Endothelial cell of umbilical vein (primary cell): ENCODE results near the gene TRPV2. TPM values are rescaled to one million over a fixed set of nuclear protein-coding genes. Genes with fewer than 3 reads are reported as not detected.

Experiments
- BruUV-seq: library from RNA; stranded (reverse); fragments of 400-500 nt; replicated peaks from 2 replicates; lab custom pipeline; 2021; lab: Mats Ljungman, UMichigan
- CTCF ChIA-PET: fragments of 300-600, 350-600 bp; sonication (Branson Sonifier 250); formaldehyde crosslinking; loops from one replicate; lab custom pipeline; 2021; ENCODE audit warnings: antibody characterized with exemption, inconsistent platforms; lab: Charles Lee
- POLR2A ChIA-PET: fragments of 300-600, 350-600 bp; sonication (Branson Sonifier 250); formaldehyde crosslinking; loops from one replicate; lab custom pipeline; 2021; ENCODE audit warnings: antibody characterized with exemption, inconsistent platforms; lab: Charles Lee
- DNase-seq: peaks from one replicate; pipeline ENCODE4 v3.0.0-alpha.2; 2011; ENCODE audit warnings: low read depth, low spot score
- FAIRE-seq: peaks from 2 replicates; lab custom pipeline; 2011; peaks lifted over from hg19 to GRCh38; lab: Jason Lieb, UNC
- H2AFZ ChIP-seq: 2 replicates; pipeline ENCODE4 v1.6.0; 2012; ENCODE audit warnings: low read depth, low read length, control low read depth, inconsistent platforms
- H3K27ac ChIP-seq: 2 replicates; pipeline ENCODE4 v1.5.1; 2011; ENCODE audit warnings: low read depth, mild to moderate bottlenecking, control low read depth, low read length, moderate library complexity; ENCODE audit not compliant: insufficient read depth
- H3K27me3 ChIP-seq, 2 experiments: 2 replicates each; pipeline versions ENCODE4 v1.6.0 to v1.6.1; 2011; ENCODE audit warnings: low read length in 2 of 2, mixed read lengths in 1 of 2; ENCODE audit not compliant: control insufficient read depth in 2 of 2, insufficient read depth in 2 of 2
- H3K36me3 ChIP-seq, 2 experiments: 2 replicates in 1 of 2; 3 replicates in 1 of 2; pipeline ENCODE4 v1.5.1; 2011; ENCODE audit warnings: low read length in 2 of 2, mild to moderate bottlenecking in 1 of 2, moderate library complexity in 1 of 2; ENCODE audit not compliant: control insufficient read depth in 2 of 2, insufficient read depth in 2 of 2; ENCODE audit errors: extremely low read depth in 1 of 2
- H3K4me1 ChIP-seq: 3 replicates; pipeline ENCODE4 v1.5.1; 2011; ENCODE audit warnings: mild to moderate bottlenecking, low read length; ENCODE audit not compliant: control insufficient read depth, insufficient read depth; ENCODE audit errors: extremely low read depth
- H3K4me2 ChIP-seq: 2 replicates; pipeline ENCODE4 v1.6.1; 2011; ENCODE audit warnings: low read length, control low read depth, mixed read lengths; ENCODE audit not compliant: insufficient read depth
- H3K4me3 ChIP-seq, 3 experiments: fragments of 200-600 bp in 1 of 3; sonication (generic), shearing (Covaris generic) in 1 of 3; replicated peaks in 1 of 3; 2 replicates each; pipeline ENCODE4 v1.5.1; 2011 to 2016; ENCODE audit warnings: control low read depth in 3 of 3, low read length in 3 of 3, mild to moderate bottlenecking in 2 of 3, inconsistent platforms in 1 of 3, low read depth in 1 of 3, moderate library complexity in 1 of 3; ENCODE audit not compliant: insufficient read depth in 1 of 3
- H3K79me2 ChIP-seq: 2 replicates; pipeline ENCODE4 v1.6.0; 2012; ENCODE audit warnings: low read length, inconsistent platforms; ENCODE audit not compliant: control insufficient read depth, insufficient read depth
- H3K9ac ChIP-seq: replicated peaks from 2 replicates; pipeline ENCODE3; 2011; ENCODE audit warnings: low read length, control low read depth; ENCODE audit not compliant: insufficient read depth; ENCODE audit errors: extremely low read depth
- H3K9me1 ChIP-seq: replicated peaks from 3 replicates; pipeline ENCODE4 v1.6.0; 2011; ENCODE audit warnings: mild to moderate bottlenecking, low read length; ENCODE audit not compliant: control insufficient read depth, insufficient read depth; ENCODE audit errors: extremely low read depth
- H3K9me3 ChIP-seq: replicated peaks from 2 replicates; pipeline ENCODE4 v1.5.1; 2012; ENCODE audit warnings: low read length, inconsistent platforms; ENCODE audit not compliant: control insufficient read depth, insufficient read depth
- H4K20me1 ChIP-seq: replicated peaks from 2 replicates; pipeline ENCODE3; 2011; ENCODE audit warnings: mild to moderate bottlenecking, low read length; ENCODE audit not compliant: control insufficient read depth, insufficient read depth; ENCODE audit errors: extremely low read depth
- CTCF ChIP-seq, 2 donors: IDR thresholded peaks; 1 replicate in 1 of 2; 2 replicates in 1 of 2; pipeline ENCODE4 v1.5.1; 2011; ENCODE audit warnings: low read length in 2 of 2, mild to moderate bottlenecking in 2 of 2, moderate library complexity in 2 of 2, control low read depth in 1 of 2, inconsistent platforms in 1 of 2, low read depth in 1 of 2; ENCODE audit not compliant: insufficient read depth in 1 of 2; ENCODE audit errors: extremely low read depth in 1 of 2
- EZH2 ChIP-seq: IDR thresholded peaks from 2 replicates; pipeline ENCODE4 v1.6.1; 2012; ENCODE audit warnings: borderline replicate concordance, low read depth, mild to moderate bottlenecking, moderate library complexity, low read length, inconsistent platforms; ENCODE audit not compliant: severe bottlenecking
- FOS ChIP-seq: IDR thresholded peaks from 2 replicates; pipeline ENCODE4 v1.6.1; 2011; ENCODE audit warnings: mild to moderate bottlenecking, low read length, moderate library complexity, borderline replicate concordance; ENCODE audit not compliant: insufficient read depth
- GATA2 ChIP-seq: IDR thresholded peaks from 2 replicates; pipeline ENCODE4 v1.7.0; 2011; ENCODE audit warnings: low read depth, mild to moderate bottlenecking, moderate library complexity, mixed read lengths, low read length; ENCODE audit not compliant: insufficient read length, insufficient read depth
- JUN ChIP-seq: IDR thresholded peaks from 2 replicates; pipeline ENCODE4 v1.6.1; 2011; ENCODE audit warnings: borderline replicate concordance, low read depth; ENCODE audit not compliant: insufficient read length, insufficient read depth
- MAX ChIP-seq: IDR thresholded peaks from 2 replicates; pipeline ENCODE4 v1.6.1; 2011; ENCODE audit not compliant: insufficient read depth, insufficient read length
- MYC ChIP-seq: IDR thresholded peaks from one replicate; pipeline ENCODE4 v1.6.1; 2011; ENCODE audit warnings: mild to moderate bottlenecking, low read depth, low read length
- POLR2A ChIP-seq: IDR thresholded peaks from 2 replicates; pipeline ENCODE4 v1.6.1; 2012; ENCODE audit warnings: low read depth, mild to moderate bottlenecking, control low read depth, low read length
- POLR2AphosphoS5 ChIP-seq: IDR thresholded peaks from 2 replicates; pipeline ENCODE4 v1.6.1; 2012; ENCODE audit warnings: low read depth, mild to moderate bottlenecking, control low read depth, low read length, moderate library complexity; ENCODE audit not compliant: insufficient read depth
- dilution Hi-C: fragments of 300-500 bp; cut with MboI; formaldehyde crosslinking; loops from one replicate; pipeline ENCODE4 v1.15.0; 2019; ENCODE audit warnings: low sequenced_read_pairs; ENCODE audit not compliant: extremely low pct_ligation_motif_present
- intact Hi-C: fragments of 100-400 bp; cut with micrococcal nuclease; formaldehyde crosslinking; loops from one replicate; pipeline ENCODE4 v1.10.0; 2022
- polyA plus RNA-seq, 4 experiments: library from polyadenylated mRNA; depleted of rRNA in 3 of 4; stranded (reverse) in 3 of 4; unstranded in 1 of 4; fragments of >200 nt; gene quantifications; 2 replicates each; pipeline versions ENCODE4 v1.2.1 to v1.2.3, GENCODE V29; 2011 to 2012; ENCODE audit warnings: missing spikeins in 1 of 4
- total RNA-seq: library from RNA; stranded (reverse); gene quantifications from 2 replicates; pipeline ENCODE4 v1.2.3, GENCODE V29; 2021

TRPV2 gene
- total and polyA plus RNA-seq, 2 donors (not counting 3 experiments of a cell fraction or from before 2014, with no cell fraction given): 4.2 to 10.6 TPM

GRCh38 chr17:16439303-16439791 lies 24.0 kb downstream of the TRPV2 start:
- Histone ChIP-seq H2AFZ (no peak overlapping the region), H3K9ac (peak overlapping the region; percentile 88), H3K4me1 (peaks cover 35% of the 10 kb centered on the region), H3K4me3 (peak overlapping the region; percentile 77 to 97 (median 89)), H3K27ac (peak overlapping the region; percentile 67), H4K20me1 (peaks cover 11% of the 10 kb centered on the region), H3K27me3 (no peaks in the 10 kb centered on the region), H3K79me2 (peaks cover 48% of the 10 kb centered on the region), H3K36me3 (peaks cover 28 to 33% of the 10 kb centered on the region in 2 experiments), H3K4me2 (peak overlapping the region; percentile 67), H3K9me1 (no peaks in the 10 kb centered on the region), H3K9me3 (no peaks in the 10 kb centered on the region)
- no peak for TF ChIP-seq JUN
- no peak for TF ChIP-seq CTCF (IDR thresholded peaks at IDR 0.05; ENCODE audit: extremely low read depth in 1 of 2, insufficient read depth in 1 of 2, low read depth in 1 of 2, low read length in 2 of 2)
- no peak for TF ChIP-seq GATA2
- no peak for TF ChIP-seq MAX
- no peak for TF ChIP-seq EZH2
- no peak for TF ChIP-seq POLR2AphosphoS5
- no peak for TF ChIP-seq MYC
- no peak for TF ChIP-seq FOS
- TF ChIP-seq POLR2A: no peak
- CTCF ChIA-PET: interaction anchor here (1.3 to 4.5 kb wide), 5 partner anchors 11 to 83 kb away, joined by 3 to 33 read pairs (median 20); no protein-coding TSS in a partner anchor
- dilution Hi-C loops: no loop called here
- intact Hi-C loops: loop anchor here (1.0 to 10.0 kb wide), 2 partner anchors 58 to 975 kb away; partner anchors contain the start of gene UBB
- DNase-seq (no peak), FAIRE-seq (peak; percentile 55)
- TSS peak; percentile 56 for BruUV-seq
- POLR2A ChIA-PET: interaction anchor here (0.8 to 1.7 kb wide), 13 partner anchors 11 to 145 kb away, joined by 3 to 52 read pairs (median 4); partner anchors contain the start of gene UBB
